Measurements from ENCODE around the gene TRPM8.

GRCh38 chr2:234047361-234047760 is 130.2 kb downstream of the TRPM8 start:
- TF ChIP-seq CTCF (optimal IDR thresholded peaks at IDR 0.05 in 1 of 3, IDR thresholded peaks at IDR 0.05 in 1 of 3, conservative IDR thresholded peaks at IDR 0.05 in 1 of 3; ENCODE audit: extremely low read depth in 1 of 3, insufficient read depth in 2 of 3, low read length in 3 of 3) (no peak), EZH2 (IDR thresholded peaks at IDR 0.05; ENCODE audit: low read length) (no peak)

Data from keratinocyte (primary cell).